ENCODE measurements around the gene CEP78.
"Not testable (repeated sequence)": the region's sequence is repeated elsewhere in the genome, so short reads cannot be mapped to it uniquely, and the experiment has no call there.

The CEP78 gene, protein sequence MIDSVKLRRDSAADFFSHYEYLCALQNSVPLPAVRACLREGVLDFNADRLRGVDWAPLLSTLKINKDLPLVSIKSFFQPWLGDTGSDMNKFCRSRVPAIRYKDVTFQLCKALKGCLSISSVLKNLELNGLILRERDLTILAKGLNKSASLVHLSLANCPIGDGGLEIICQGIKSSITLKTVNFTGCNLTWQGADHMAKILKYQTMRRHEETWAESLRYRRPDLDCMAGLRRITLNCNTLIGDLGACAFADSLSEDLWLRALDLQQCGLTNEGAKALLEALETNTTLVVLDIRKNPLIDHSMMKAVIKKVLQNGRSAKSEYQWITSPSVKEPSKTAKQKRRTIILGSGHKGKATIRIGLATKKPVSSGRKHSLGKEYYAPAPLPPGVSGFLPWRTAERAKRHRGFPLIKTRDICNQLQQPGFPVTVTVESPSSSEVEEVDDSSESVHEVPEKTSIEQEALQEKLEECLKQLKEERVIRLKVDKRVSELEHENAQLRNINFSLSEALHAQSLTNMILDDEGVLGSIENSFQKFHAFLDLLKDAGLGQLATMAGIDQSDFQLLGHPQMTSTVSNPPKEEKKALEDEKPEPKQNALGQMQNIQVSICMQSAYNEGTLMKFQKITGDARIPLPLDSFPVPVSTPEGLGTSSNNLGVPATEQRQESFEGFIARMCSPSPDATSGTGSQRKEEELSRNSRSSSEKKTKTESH

DNA sequence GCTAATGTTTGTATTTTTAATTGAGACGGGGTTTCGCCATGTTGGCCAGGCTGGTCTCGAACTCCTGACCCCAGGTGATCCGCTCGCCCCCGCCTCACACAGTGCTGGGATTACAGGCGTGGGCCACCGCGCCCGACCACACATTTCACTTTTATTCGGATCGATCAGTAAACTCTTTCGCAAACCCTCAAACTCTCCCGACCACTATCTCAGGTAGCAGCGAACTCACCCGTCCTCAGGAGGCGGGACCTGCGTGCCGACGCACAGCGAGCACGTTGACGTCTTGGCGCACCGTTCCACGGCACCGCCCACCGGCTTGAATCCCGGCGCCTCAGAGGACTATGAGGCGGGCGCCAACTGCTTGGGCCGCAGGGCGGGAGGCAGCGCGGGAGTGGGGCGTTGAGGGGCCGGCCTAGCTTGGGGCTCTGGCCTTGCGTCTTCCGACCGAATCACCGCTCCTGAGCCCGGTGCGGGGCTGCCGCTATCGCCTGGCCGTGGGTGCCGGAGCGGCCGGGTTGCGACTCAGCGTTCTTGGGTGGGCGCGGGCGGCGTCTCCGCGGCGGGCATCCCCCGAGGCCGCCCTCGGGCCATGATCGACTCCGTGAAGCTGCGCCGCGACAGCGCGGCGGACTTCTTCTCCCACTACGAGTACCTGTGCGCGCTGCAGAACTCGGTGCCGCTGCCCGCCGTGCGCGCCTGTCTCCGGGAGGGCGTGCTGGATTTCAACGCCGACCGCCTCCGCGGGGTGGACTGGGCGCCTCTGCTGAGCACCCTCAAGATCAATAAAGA, at the start of gene CEP78:
TSS of gene CEP78 (plus strand) at position 314 of the 789 bp plus-strand sequence. CDS start at position 590, 276 bp downstream.
- DNase-seq (ENCODE audit: low read depth in 2 of 2) = peak; percentile 74 to 85

DNA sequence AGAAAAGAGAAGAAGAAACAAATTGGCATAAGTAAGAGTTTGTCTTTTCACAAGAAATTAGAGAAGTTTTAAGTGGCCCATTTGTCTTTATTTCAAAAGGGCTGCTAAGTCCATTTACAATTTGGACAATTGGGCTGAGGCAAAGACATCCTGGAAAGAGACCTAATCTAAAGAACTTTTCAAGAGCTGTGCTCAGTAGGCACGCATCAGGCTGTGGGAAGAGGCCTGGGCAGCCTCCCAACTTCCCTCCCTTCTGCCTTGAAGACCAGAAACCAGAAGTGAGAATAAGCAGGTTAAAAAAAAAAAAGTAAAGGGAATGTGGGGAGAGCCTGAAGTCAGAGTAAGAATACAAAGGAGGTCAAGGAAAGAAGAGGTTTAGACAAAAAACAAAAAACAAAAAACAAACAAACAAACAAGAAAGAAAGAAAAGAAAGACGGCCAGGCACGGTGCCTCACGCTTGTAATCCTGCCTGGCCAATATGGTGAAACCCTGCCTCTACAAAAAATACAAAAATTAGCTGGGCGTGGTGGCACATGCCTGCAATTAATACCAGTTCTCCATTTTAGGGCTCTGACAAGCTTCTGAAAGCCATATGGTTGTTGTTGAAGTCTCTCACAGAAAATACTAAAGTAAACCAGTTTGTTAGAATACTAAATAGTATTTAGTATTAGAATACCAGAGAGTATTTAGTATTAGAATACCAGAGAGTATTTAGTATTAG, 48.0 kb upstream of the CEP78 start:
- DNase-seq (ENCODE audit: low read depth in 2 of 2) = no peak

DNA sequence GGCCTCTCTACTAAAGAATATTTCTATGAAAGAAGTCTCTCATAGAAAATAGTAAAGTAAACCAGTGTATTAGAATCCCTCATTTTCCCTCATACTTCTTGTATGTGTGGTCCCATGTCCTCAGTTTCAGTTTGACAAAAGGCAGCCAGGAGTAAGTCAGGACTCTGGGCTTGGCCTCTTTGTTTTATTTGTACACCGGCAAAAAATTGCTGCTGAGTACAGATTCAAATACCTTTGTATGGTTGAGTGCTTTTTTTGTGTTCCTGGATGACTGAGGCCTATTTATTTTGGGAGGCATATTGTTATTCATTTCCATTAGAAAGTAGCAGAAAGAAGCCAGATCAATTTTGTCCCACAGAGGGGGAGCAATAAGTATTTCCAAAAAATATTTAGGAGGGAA, 47.3 kb upstream of the CEP78 start:
- DNase-seq (ENCODE audit: low read depth in 2 of 2) = no peak

DNA sequence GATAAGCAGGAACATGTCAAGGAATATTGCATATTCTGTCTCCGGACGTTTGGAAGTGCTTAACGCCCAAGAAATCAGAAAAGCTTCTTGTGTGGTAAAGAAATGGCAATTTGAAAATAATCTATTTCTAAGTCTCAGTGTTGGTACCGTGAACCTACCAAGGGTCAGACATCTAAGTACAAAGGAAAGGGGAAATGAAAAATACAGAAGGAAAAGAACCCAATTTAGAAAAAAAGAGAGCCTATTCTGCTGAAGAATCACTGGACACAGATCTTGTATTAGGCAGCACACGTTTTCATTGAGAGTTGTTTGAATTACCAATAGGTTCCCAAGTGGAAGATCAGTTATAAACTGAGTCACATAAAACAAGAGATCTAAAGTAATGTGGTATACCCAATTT, 46.9 kb upstream of the CEP78 start:
- DNase-seq (ENCODE audit: low read depth in 2 of 2) = no peak

DNA sequence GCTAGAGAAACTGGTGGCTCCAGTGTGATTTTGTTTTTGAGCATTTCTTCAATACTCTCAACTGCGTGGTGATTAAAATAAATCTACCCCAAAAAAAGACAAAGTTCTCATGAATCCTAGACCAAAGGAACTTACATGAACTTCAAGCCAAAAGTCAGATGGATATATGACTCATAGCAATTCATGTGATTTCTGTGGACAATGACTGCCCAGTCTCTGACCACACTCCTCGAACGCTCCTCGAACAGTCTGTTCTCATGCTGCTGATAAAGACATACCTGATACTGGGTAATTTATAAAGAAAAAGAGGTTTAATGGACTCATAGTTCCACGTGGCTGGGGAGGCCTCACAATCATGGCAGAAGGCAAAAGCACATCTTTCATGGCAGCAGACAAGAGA, 46.4 kb upstream of the CEP78 start:
- DNase-seq (ENCODE audit: low read depth in 2 of 2) = no peak

DNA sequence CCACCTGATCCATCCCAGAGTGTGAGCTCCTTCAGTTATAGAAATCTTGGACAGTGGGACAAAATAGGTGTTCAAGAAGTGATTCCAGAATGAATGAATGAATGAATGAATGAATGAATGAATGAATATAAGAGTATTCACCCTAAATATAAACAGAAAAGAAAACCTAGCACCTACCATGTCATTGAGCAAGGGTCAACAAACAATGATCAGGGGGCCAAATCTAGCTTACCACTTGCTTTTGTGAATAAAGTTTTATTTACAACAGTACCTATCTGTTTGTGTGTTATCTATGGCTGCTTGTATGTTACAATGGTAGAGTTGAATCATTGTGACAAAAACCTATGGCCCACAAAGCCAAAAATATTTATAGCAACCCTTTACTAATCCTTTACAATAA, 43.9 kb upstream of the CEP78 start:
- DNase-seq (ENCODE audit: low read depth in 2 of 2) = no peak

DNA sequence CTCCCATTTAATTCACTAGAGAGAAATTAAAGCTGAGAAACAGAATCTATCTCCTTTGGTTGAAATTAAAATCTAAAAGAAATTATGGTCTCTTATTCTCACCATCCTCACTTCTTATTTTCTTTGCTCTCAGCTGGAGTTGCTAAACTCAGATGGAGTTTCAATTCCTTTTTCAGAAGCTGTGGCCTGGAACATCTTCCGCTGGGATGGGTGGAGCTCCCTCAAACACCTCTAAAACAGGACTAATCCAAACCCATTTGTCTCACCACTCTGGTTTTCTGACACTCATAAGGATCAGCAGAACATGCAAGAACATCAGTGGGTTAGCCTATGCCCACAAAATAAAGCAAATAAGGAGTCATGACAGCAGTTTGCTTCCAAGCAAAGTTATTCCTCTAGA, 39.6 kb upstream of the CEP78 start:
- no peak for DNase-seq (ENCODE audit: low read depth in 2 of 2)

DNA sequence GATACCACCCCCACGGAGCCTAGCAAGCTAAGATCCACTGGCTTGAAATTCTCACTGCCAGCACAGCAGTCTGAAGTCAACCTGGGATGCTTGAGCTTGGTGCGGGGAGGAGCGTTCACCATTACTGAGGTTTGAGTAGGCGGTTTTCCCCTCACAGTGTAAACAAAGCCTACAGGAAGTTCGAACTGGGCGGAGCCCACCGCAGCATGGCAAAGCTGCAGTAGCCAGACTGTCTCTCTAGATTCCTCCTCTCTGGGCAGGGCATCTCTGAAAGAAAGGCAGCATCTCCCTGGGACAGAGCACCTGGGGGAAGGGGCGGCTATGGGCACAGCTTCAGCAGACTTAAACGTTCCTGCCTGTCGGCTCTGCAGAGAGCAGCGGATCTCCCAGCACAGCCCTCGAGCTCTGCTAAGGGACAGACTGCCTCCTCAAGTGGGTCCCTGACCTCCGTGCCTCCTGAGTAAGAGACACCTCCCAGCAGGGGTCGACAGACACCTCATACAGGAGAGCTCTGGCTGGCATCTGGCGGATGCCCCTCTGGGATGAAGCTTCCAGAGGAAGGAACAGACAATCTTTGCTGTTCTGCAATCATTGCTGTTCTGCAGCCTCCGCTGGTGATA, 34.6 kb upstream of the CEP78 start:
- DNase-seq (ENCODE audit: low read depth in 2 of 2) = peak; percentile 31 to 46

DNA sequence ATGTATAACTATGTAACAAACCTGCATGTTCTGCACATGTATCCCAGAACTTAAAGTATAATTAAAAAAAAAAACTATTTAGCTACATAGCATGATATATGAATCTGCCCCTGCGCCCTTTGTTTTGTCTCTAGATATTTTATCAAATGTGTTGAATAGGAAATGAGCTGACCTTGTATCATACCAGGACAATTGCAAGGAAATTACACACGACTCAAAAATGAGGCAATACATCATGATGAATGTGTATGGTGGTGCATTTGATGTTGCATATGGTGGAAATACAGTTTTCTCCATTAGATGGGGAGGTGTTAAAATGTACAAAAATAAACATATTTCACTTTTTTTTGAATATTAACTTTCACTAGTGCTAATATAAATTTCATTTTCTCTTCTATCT, 28.6 kb upstream of the CEP78 start:
- no peak for DNase-seq (ENCODE audit: low read depth in 2 of 2)

DNA sequence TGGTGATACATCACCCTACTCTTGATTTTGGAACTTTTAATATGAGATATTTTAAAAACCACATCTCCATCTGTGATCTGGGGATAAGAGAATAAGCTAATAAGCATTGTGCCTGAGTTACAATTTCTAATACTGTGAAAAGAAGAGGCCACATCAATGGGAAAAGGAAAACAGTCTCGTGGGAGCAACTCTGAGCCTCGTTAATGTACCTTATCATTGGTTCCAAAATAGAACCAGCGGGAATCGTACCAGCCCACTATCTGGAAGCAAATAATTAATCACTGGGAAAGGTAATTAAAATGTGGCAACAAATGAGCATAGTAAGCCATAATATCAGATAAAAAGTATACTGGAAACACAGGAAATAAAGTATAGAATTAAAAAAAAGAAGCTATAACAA, 28.0 kb upstream of the CEP78 start:
- no peak for DNase-seq (ENCODE audit: low read depth in 2 of 2)

DNA sequence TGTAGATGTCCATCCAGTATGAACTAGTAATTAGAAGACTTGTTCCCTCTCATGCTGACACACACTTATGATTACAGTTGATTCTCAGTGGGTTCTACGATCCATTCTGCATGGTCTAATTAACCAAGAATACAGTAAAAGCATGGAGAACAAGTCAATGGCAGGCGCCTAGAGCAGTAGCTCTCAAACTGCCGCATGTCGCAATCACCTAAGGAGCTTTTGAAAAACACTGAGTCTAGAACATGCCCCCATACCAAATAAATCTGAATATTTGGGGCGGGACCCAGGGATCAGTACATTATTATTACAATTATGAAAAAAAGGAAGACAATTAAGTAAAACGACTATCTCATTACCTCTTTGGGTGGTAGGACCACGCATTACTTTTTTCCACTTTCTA, 26.7 kb upstream of the CEP78 start:
- DNase-seq (ENCODE audit: low read depth in 2 of 2) = no peak

DNA sequence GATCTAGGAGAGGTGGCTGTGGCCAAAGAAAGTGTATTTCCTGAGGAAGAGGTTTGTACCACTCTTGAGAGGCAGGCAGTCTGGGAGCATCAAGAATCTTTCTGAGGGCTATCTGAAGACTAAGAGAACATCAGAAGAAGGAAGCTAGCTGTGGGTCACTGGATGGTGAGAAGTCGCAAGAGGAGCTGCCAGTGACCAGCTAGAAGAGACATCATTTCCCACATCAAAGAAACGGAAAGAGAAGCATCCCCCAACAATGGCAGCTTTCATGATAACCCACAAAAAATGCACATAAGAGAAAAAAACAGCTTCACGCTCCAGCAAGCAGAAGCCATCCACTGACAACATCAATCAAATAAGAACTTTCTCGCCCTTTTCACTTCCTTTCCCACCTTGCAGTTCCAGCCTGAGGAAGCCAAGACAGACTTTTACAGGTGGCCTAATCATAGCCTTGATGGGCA, 25.0 kb upstream of the CEP78 start:
- no peak for DNase-seq (ENCODE audit: low read depth in 2 of 2)

DNA sequence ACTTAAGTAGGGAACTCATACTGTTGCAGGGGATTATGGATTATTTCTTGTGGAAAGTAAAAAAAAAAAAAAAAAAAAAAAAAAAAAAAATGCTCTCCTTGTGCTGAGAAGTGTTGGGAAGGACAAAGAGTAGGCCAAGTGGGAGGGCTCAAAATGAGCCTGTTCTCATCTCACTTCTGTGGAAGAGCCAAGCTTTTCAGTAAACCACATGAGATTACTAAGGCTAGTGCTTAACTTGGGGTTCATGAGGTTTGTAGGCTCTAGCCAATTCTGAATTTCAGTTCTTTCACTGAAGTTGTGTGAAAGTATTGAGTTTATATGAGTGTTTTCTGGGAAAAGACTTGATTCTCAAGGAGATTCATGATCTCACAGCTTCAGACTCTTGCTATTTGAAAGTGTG, 23.0 kb upstream of the CEP78 start:
- no peak for DNase-seq (ENCODE audit: low read depth in 2 of 2)

DNA sequence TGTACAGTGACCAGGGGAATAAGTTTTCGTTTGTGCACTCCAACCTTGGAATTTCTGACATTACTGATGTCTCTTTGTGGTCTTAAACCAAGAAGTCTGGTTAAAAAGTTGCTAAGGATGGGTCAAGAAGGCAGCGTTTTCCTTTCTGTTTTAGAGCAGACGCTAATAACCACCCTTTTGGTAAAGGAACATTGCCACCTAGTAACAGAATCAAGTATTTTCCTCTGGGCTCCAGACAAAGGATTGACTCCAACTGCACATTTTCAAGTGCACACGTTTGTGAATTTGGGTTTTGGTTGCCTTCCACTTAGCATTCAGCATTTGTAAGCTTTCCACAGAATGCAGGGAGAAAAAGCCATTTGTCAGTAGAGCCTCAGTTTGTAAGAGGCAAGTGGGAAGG, 22.2 kb upstream of the CEP78 start:
- DNase-seq (ENCODE audit: low read depth in 2 of 2) = no peak

DNA sequence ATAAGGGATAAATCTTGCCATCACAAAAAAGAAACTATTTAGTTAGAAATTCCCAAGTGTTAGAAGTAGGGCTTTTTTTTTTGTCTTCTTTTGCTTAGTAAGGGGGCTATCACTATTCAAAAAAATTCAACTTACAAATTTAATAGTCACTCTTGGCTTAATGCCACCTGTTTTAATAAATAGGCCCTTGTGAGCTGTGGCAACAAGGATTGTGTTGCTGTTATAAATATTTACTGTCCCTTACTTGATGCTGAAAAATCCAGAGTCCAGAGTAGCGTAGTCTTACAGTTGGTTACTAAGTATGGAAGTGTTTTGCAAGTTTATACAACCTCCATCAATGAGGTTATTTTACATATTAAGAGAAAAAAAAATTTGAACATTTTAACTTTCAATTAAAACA, 21.4 kb upstream of the CEP78 start:
- no peak for DNase-seq (ENCODE audit: low read depth in 2 of 2)

DNA sequence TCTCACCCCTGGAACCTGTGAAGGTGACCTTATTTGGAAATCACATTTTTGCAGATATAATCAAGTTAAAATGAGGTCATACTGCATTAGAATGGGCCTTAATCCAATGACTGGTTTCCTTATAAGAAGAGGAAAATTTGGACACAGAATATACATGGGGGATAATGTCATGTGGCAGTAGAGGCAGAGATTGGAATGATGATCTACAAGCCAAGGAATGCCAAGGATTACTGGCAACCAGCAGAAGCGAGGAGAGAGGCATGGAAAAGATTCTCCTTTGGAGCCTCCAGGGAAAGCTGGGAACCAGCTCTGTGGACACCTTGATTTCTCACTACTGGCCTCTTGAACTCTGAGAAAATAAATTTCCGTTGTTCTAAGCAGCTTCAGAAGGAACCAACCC, 20.2 kb upstream of the CEP78 start:
- no peak for DNase-seq (ENCODE audit: low read depth in 2 of 2)

DNA sequence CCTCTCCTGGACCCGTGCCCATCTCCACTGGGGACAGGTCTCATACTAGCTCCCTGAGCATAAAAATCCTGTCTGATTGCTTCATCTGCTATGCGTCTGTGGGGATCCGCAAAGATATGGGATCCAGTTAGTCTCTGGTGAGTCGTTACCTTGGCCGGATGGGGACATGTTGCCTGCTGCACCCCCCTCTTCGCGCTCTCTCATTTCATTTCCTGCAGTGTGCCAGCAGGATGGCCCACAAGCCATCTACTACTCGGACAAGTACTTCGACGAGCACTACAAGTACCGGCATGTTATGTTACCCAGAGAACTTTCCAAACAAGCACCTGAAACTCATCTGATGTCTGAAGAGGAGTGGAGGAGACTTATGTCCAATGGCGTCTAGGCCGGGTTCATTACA, 17.0 kb upstream of the CEP78 start:
- no peak for DNase-seq (ENCODE audit: low read depth in 2 of 2)

DNA sequence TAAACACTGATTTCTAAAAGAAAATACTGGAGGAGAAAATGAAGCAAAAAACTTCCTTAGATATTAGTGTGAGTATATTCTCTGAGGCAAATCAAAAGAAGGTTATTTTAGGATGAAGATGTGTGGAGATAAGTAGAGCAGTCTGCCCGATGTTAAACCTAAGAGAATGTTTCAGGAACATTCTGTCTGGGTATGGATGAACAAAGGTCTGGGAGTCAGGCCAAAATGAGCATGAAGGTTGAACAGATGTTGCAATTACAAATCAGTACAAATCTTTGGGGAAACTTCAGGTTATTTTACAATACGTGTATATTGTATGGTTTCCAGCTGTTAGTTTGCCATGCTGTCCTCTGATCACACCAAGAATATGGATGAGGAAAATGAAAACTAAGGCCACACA, 14.4 kb upstream of the CEP78 start:
- no peak for DNase-seq (ENCODE audit: low read depth in 2 of 2)

DNA sequence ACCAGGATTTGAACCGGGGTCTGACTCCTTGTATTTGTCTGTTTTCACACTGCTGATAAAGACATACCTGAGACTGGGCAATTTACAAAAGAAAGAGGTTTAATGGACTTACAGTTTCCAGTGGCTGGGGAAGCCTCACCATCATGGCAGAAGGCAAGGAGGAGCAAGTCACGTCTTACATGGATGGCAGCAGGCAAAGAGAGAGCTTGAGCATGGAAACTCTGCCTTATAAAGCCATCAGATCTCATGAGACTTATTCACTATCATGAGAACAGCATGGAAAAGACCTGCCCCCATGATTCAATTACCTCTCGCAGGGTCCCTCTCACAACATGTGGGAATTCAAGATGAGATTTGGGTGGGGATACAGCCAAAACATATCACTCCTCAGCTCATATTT, 14.0 kb upstream of the CEP78 start:
- DNase-seq (ENCODE audit: low read depth in 2 of 2) = not testable (repeated sequence)

DNA sequence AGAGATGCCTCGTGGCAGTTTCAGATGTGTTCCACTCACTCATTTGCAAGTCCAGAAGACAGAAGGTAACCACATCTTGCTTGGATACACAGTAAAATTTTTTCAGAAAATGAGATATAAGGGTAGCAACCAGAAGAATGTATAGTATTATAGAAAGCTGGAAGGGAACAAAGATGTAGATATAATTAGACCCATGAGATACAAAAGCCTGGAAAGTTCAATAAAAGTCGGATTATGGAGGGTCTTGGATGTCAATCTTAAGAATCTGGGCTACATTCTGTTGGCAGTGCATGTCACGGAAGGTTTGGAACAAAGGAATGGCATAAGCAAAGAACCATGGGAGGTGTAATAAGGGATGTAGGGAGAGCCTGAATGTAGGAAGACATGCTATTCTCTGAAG, 5.1 kb upstream of the CEP78 start:
- DNase-seq (ENCODE audit: low read depth in 2 of 2) = no peak

DNA sequence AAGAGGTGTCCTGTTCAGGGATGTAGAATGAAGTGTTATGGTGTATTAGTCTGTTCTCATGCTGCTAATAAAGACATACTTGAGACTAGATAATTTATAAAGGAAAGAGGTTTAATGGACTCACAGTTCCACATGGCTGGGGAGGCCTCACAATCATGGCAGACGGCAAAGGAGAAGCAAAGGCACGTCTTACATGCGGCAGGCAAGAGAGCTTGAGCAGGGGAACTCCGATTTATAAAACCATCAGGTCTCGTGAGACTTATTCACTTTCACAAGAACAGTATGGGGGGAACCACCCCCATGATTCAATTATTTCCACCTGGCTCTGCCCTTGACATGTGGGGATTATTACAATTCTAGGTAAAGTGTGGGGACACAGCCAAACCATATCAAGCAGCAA, 3.4 kb upstream of the CEP78 start:
- DNase-seq (ENCODE audit: low read depth in 2 of 2) = not testable (repeated sequence)
